Sigmoid colon (tissue), 4 donors: ENCODE results near the gene SRRM4.

Experiments
- EP300 ChIP-seq, 4 donors: sonication (generic); formaldehyde crosslinking; IDR thresholded peaks; one replicate each; pipeline ENCODE4 v1.6.1; 2017; ENCODE audit warnings: antibody characterized with exemption in 4 of 4
- POLR2AphosphoS5 ChIP-seq, 4 donors: sonication (generic); formaldehyde crosslinking; IDR thresholded peaks; one replicate each; pipeline ENCODE4 v1.6.1; 2017; ENCODE audit warnings: antibody characterized with exemption in 4 of 4
- TF ChIP-seq, protein P1 (sequence below), 4 experiments: fragments of 450-650 bp in 3 of 4; fragments of 200-600 bp in 1 of 4; IDR thresholded peaks; one replicate each; pipeline ENCODE4 v1.5.1; 2016 to 2019; ENCODE audit warnings: antibody characterized with exemption in 4 of 4, mild to moderate bottlenecking in 3 of 4, moderate library complexity in 2 of 4

DNA sequence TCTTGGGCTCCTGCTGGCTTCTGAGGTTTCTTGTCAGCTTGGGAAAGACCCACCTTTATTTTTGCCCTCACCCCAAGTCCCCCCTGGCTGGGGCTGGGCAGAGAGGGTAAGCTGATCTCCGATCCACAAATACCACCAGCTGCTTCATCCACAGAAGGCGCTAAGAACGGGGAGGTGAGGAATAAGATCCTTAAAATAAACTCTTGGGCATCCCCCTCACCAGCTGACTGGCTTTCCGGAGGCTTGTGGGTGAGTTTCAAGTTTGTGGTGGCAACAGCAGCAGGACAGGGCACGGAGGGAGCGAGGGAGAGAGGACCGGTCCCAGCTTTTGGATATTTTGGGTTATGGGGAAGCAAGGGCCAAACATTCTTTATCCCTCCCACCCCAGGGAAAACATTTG lies 176.6 kb downstream of the SRRM4 start:
- TF ChIP-seq EP300 (IDR thresholded peaks at IDR 0.05) (no peak), POLR2AphosphoS5 (IDR thresholded peaks at IDR 0.05) (no peak)
- TF ChIP-seq, protein P1, sequence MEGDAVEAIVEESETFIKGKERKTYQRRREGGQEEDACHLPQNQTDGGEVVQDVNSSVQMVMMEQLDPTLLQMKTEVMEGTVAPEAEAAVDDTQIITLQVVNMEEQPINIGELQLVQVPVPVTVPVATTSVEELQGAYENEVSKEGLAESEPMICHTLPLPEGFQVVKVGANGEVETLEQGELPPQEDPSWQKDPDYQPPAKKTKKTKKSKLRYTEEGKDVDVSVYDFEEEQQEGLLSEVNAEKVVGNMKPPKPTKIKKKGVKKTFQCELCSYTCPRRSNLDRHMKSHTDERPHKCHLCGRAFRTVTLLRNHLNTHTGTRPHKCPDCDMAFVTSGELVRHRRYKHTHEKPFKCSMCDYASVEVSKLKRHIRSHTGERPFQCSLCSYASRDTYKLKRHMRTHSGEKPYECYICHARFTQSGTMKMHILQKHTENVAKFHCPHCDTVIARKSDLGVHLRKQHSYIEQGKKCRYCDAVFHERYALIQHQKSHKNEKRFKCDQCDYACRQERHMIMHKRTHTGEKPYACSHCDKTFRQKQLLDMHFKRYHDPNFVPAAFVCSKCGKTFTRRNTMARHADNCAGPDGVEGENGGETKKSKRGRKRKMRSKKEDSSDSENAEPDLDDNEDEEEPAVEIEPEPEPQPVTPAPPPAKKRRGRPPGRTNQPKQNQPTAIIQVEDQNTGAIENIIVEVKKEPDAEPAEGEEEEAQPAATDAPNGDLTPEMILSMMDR (IDR thresholded peaks at IDR 0.05) = no peak
